ENCODE results near the gene IZUMO4.

- TF ChIP-seq CTCF (IDR thresholded peaks at IDR 0.05) = no peak
- no peak for TF ChIP-seq POLR2AphosphoS5 (IDR thresholded peaks at IDR 0.05)
Observed at GRCh38 chr19:2070986-2071673, 25.6 kb upstream of the IZUMO4 start.
